Measurements from ENCODE around the gene GSK3A. TPM values are rescaled to one million over a fixed set of nuclear protein-coding genes. Genes with fewer than 3 reads are reported as not detected.

The GSK3A gene
- total RNA-seq, 2 experiments from 2014 or later = 30.5 to 31.7 TPM

DNA sequence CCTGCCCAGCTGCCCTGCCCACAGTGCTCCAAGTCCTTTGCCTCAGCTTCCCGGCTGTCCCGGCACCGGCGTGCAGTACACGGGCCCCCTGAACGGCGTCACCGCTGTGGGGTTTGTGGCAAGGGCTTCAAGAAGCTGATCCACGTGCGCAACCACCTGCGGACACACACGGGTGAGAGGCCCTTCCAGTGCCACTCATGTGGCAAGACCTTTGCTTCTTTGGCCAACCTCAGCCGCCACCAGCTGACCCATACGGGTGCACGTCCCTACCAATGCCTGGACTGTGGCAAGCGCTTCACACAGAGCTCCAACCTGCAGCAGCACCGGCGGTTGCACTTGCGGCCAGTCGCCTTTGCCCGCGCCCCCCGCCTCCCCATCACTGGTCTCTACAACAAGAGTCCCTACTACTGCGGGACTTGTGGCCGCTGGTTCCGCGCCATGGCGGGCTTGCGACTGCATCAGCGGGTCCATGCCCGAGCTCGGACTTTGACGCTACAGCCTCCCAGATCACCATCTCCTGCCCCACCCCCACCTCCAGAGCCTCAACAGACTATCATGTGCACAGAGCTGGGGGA lies 16.6 kb downstream of the GSK3A start:
- H3K4me1 Mint-ChIP-seq (ENCODE audit: low read depth) = peaks cover 35% of the 10 kb centered on the region
- intact Hi-C loops (cut with micrococcal nuclease) = no loop called here
- TF ChIP-seq CTCF (IDR thresholded peaks at IDR 0.05) = no peak
- no peak overlapping the region for H3K4me3 Mint-ChIP-seq
- ATAC-seq (no peak), DNase-seq (no peak)
- no peak overlapping the region for H3K27ac Mint-ChIP-seq
- H3K27me3 Mint-ChIP-seq = no peaks in the 10 kb centered on the region
- ChIA-PET POLR2A (interaction anchor here (17.2 kb wide), 1 partner anchor 14 kb away, joined by 195 read pairs; the partner anchor contains the start of gene GSK3A), CTCF (no interaction called here)
- H3K36me3 Mint-ChIP-seq (ENCODE audit: low read depth) = peaks cover 46% of the 10 kb centered on the region
- H3K9me3 Mint-ChIP-seq = no peaks in the 10 kb centered on the region

DNA sequence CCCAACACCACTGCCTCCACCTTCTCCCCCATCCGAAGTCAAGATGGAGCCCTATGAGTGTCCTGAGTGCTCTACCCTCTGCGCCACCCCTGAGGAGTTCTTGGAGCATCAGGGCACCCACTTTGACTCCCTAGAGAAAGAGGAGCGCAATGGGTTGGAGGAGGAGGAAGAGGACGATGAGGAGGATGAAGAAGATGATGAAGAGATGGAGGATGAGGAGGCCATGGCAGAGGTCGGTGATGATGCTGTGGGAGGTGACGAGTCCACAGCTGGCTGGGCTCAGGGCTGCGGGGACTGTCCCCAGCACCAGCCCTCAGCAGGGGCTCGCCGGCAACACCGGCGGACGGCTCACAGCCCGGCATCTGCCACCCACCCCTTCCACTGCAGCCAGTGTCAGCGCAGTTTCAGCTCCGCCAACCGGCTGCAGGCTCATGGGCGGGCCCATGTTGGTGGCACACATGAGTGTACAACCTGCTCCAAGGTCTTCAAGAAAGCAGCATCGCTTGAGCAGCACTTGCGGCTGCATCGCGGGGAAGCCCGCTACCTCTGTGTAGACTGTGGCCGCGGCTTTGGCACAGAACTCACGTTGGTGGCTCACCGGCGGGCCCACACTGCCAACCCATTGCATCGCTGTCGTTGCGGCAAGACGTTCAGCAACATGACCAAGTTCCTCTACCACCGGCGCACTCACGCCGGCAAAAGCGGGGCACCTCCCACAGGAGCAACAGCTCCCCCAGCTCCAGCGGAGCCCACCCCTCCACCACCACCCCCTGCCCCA lies 17.3 kb downstream of the GSK3A start:
- H3K27ac Mint-ChIP-seq = no peak overlapping the region
- ChIA-PET CTCF (no interaction called here), POLR2A (interaction anchor here (17.2 kb wide), 1 partner anchor 14 kb away, joined by 195 read pairs; the partner anchor contains the start of gene GSK3A)
- H3K9me3 Mint-ChIP-seq = no peaks in the 10 kb centered on the region
- no peaks in the 10 kb centered on the region for H3K27me3 Mint-ChIP-seq
- no peak overlapping the region for H3K4me3 Mint-ChIP-seq
- DNase-seq = no peak
- H3K36me3 Mint-ChIP-seq (ENCODE audit: low read depth) = peaks cover 44% of the 10 kb centered on the region
- no peak for TF ChIP-seq CTCF (IDR thresholded peaks at IDR 0.05)
- H3K4me1 Mint-ChIP-seq (ENCODE audit: low read depth) = peaks cover 39% of the 10 kb centered on the region
- intact Hi-C loops (cut with micrococcal nuclease) = no loop called here
- ATAC-seq = no peak

- TF ChIP-seq CTCF (IDR thresholded peaks at IDR 0.05) = no peak
- intact Hi-C loops (cut with micrococcal nuclease) = no loop called here
- no peak for ATAC-seq
- ChIA-PET CTCF (interaction anchor here (0.6 to 2.1 kb wide), 6 partner anchors 14 to 88 kb away, joined by 3 to 17 read pairs (median 4); partner anchors contain the start of gene GSK3A), POLR2A (interaction anchor here (0.5 to 17.2 kb wide), 5 partner anchors 8 to 144 kb away, joined by 3 to 195 read pairs (median 3); partner anchors contain the start of gene GSK3A)
- H3K36me3 Mint-ChIP-seq (ENCODE audit: low read depth) = peaks cover 26% of the 10 kb centered on the region
- no peaks in the 10 kb centered on the region for H3K9me3 Mint-ChIP-seq
- DNase-seq = no peak
- peak overlapping the region; percentile 100 for H3K27ac Mint-ChIP-seq
- H3K27me3 Mint-ChIP-seq = no peaks in the 10 kb centered on the region
- H3K4me3 Mint-ChIP-seq = peak overlapping the region; percentile 99
- H3K4me1 Mint-ChIP-seq (ENCODE audit: low read depth) = peaks cover 40% of the 10 kb centered on the region
Measured at GRCh38 chr19:42220751-42221097, 21.7 kb downstream of the GSK3A start.

DNA sequence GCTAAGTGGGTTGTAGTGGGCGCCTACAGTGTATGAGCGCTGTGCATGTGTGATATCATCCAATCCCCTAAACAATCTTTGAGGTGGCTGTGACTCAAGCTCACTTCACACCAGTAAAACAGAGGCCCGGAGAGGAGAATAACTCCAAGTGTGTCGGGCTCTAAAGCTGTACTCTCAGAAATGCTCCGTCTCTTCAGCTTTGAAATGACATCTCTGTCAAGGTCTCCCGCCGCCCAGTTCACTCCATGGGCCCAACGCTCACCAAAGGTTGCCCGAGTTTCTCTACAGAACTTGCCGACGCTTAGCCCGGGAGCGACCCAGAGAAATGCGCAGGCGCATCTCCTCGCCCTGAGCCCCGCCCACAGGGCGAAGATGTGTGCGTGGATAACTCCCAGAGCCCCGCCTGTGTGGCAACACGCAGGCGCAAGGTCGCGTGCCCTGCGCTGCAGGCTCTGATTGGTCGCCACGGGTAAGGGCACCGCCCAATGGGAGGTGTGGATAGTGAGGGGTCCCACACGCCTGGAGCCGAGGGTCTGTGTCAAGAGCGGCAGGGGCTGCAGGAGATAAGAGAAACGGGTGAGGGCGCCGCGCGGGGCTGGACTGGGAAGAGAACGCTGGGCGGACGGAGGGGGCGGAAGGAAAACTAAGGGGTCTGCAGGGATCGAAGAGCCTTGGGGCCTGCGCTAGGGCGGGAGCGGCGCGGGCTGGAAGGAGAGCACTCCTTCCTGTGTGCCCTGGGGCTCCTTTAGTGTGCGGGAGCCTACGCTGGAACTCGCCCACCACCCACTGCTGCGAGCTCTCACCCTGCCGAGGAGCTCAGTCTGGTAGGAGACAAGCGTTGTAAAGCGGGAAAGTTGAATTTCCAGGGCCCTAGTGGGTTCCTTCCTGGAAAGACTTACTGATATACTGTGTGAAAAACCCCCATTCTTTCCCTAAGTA lies 22.3 kb downstream of the GSK3A start, which contains the start of gene ZNF526:
Gene ZNF526, plus strand, starts transcription at position 501 of the 939 bp plus-strand sequence. CDS start 4,092 bp downstream, outside the sequence.
- no peaks in the 10 kb centered on the region for H3K27me3 Mint-ChIP-seq
- DNase-seq = peak; percentile 98
- peak within 1 kb of the TSS; percentile 100 for H3K27ac Mint-ChIP-seq
- peak within 1 kb of the TSS; percentile 99 for H3K4me3 Mint-ChIP-seq
- intact Hi-C loops (cut with micrococcal nuclease) = no loop called here
- TF ChIP-seq CTCF (IDR thresholded peaks at IDR 0.05) = no peak
- POLR2A ChIA-PET = interaction anchor here (0.7 to 17.2 kb wide), 4 partner anchors 9 to 143 kb away, joined by 3 to 195 read pairs (median 4); partner anchors contain the start of gene GSK3A
- H3K4me1 Mint-ChIP-seq (ENCODE audit: low read depth) = peaks cover 46% of the 10 kb centered on the region
- CTCF ChIA-PET = interaction anchor here (0.6 to 2.1 kb wide), 8 partner anchors 15 to 111 kb away, joined by 3 to 17 read pairs (median 4); partner anchors contain the start of gene GSK3A
- no peaks in the 10 kb centered on the region for H3K9me3 Mint-ChIP-seq
- H3K36me3 Mint-ChIP-seq (ENCODE audit: low read depth) = peaks cover 25% of the 10 kb centered on the region
- peak; percentile 84 for ATAC-seq
